Activated CD8-positive, alpha-beta memory T cell treated with anti-CD3 and anti-CD28 coated beads, Interleukin-2, amount 10 ng/mL, durations not matched to agents 7 days and 5 days (primary cell): Measurements from ENCODE around the gene SLIT3. TPM values are rescaled to one million over a fixed set of nuclear protein-coding genes. Genes with fewer than 3 reads are reported as not detected.

Source experiments
- ATAC-seq: fragments of 150-1000 bp; cut with Tn5 transposase; one replicate; pipeline ENCODE4 v1.10.0; 2021; ENCODE audit warnings: moderate library complexity
- CTCF ChIA-PET: fragments of 350-600 bp; sonication (Branson Sonifier 250); formaldehyde crosslinking; loops from one replicate; lab custom pipeline; 2021; ENCODE audit warnings: antibody characterized with exemption; lab: Charles Lee
- DNase-seq: peaks from one replicate; pipeline ENCODE4 v3.0.0-alpha.2; 2020
- H3K27ac Mint-ChIP-seq: one replicate; pipeline ENCODE4 v1.8.0; 2021; ENCODE audit warnings: mild to moderate bottlenecking, mixed read lengths
- H3K27me3 Mint-ChIP-seq: one replicate; pipeline ENCODE4 v1.8.0; 2021; ENCODE audit warnings: mixed read lengths
- H3K36me3 Mint-ChIP-seq: one replicate; pipeline ENCODE4 v1.8.0; 2021; ENCODE audit warnings: mild to moderate bottlenecking, mixed read lengths
- H3K4me1 Mint-ChIP-seq: one replicate; pipeline ENCODE4 v1.8.0; 2021; ENCODE audit warnings: mixed read lengths
- H3K4me3 Mint-ChIP-seq: one replicate; pipeline ENCODE4 v1.8.0; 2021; ENCODE audit warnings: mild to moderate bottlenecking, moderate library complexity, mixed read lengths
- H3K9me3 Mint-ChIP-seq: one replicate; pipeline ENCODE4 v1.8.0; 2022; ENCODE audit warnings: low read depth, mixed read lengths
- total RNA-seq, 2 experiments: library from RNA; stranded (reverse); gene quantifications; one replicate each; pipeline ENCODE4 v1.2.3, GENCODE V29; 2021

Gene SLIT3
- total RNA-seq, 2 experiments from 2014 or later = 0.09 TPM; not detected in 1

- no peak for ATAC-seq
- no peak for DNase-seq
- H3K36me3 Mint-ChIP-seq = no peaks in the 10 kb centered on the region
- CTCF ChIA-PET = interaction anchor here (1.3 kb wide), 1 partner anchor 12 kb away, joined by 4 read pairs; no protein-coding TSS in a partner anchor
- no peaks in the 10 kb centered on the region for H3K27me3 Mint-ChIP-seq
- H3K27ac Mint-ChIP-seq = no peak overlapping the region
- no peak overlapping the region for H3K4me3 Mint-ChIP-seq
- no peaks in the 10 kb centered on the region for H3K9me3 Mint-ChIP-seq
- no peaks in the 10 kb centered on the region for H3K4me1 Mint-ChIP-seq
Observed at GRCh38 chr5:168929656-168930055, 371.3 kb downstream of the SLIT3 start.

GRCh38 chr5:168925160-168925559 lies 375.8 kb downstream of the SLIT3 start:
- Mint-ChIP-seq H3K4me3 (no peak overlapping the region), H3K4me1 (no peaks in the 10 kb centered on the region), H3K9me3 (no peaks in the 10 kb centered on the region), H3K36me3 (no peaks in the 10 kb centered on the region), H3K27me3 (peaks cover 24% of the 10 kb centered on the region), H3K27ac (no peak overlapping the region)
- CTCF ChIA-PET = no interaction called here
- no peak for ATAC-seq
- no peak for DNase-seq

- H3K4me1 Mint-ChIP-seq = no peaks in the 10 kb centered on the region
- no peak overlapping the region for H3K27ac Mint-ChIP-seq
- H3K9me3 Mint-ChIP-seq = no peaks in the 10 kb centered on the region
- CTCF ChIA-PET = interaction anchor here (0.6 kb wide), 1 partner anchor 194 kb away, joined by 3 read pairs; no protein-coding TSS in a partner anchor
- no peak for DNase-seq
- peaks cover 54% of the 10 kb centered on the region for H3K27me3 Mint-ChIP-seq
- no peaks in the 10 kb centered on the region for H3K36me3 Mint-ChIP-seq
- ATAC-seq = no peak
- no peak overlapping the region for H3K4me3 Mint-ChIP-seq
Observed at GRCh38 chr5:168921147-168921866, 379.6 kb downstream of the SLIT3 start.

- no peaks in the 10 kb centered on the region for H3K36me3 Mint-ChIP-seq
- no peak overlapping the region for H3K4me3 Mint-ChIP-seq
- no peaks in the 10 kb centered on the region for H3K9me3 Mint-ChIP-seq
- CTCF ChIA-PET = no interaction called here
- ATAC-seq = no peak
- H3K27me3 Mint-ChIP-seq = peaks cover 57% of the 10 kb centered on the region
- H3K4me1 Mint-ChIP-seq = no peaks in the 10 kb centered on the region
- no peak for DNase-seq
- no peak overlapping the region for H3K27ac Mint-ChIP-seq
Observed at GRCh38 chr5:168920019-168920810, 380.7 kb downstream of the SLIT3 start.

- H3K4me3 Mint-ChIP-seq = no peak overlapping the region
- peaks cover 54% of the 10 kb centered on the region for H3K27me3 Mint-ChIP-seq
- no peak for ATAC-seq
- H3K36me3 Mint-ChIP-seq = no peaks in the 10 kb centered on the region
- CTCF ChIA-PET = no interaction called here
- H3K9me3 Mint-ChIP-seq = no peaks in the 10 kb centered on the region
- H3K27ac Mint-ChIP-seq = no peak overlapping the region
- DNase-seq = no peak
- H3K4me1 Mint-ChIP-seq = no peaks in the 10 kb centered on the region
Observed at GRCh38 chr5:168917947-168918600, 382.9 kb downstream of the SLIT3 start.

- no peaks in the 10 kb centered on the region for H3K9me3 Mint-ChIP-seq
- no peaks in the 10 kb centered on the region for H3K36me3 Mint-ChIP-seq
- H3K4me1 Mint-ChIP-seq = no peaks in the 10 kb centered on the region
- ATAC-seq = no peak
- DNase-seq = no peak
- no peak overlapping the region for H3K27ac Mint-ChIP-seq
- H3K4me3 Mint-ChIP-seq = no peak overlapping the region
- CTCF ChIA-PET = no interaction called here
- peaks cover 52% of the 10 kb centered on the region for H3K27me3 Mint-ChIP-seq
Observed at GRCh38 chr5:168916852-168917251, 384.1 kb downstream of the SLIT3 start.

- Mint-ChIP-seq H3K27me3 (peaks cover 47% of the 10 kb centered on the region), H3K9me3 (no peaks in the 10 kb centered on the region)
Observed at GRCh38 chr5:168916266-168916665, 384.7 kb downstream of the SLIT3 start.

GRCh38 chr5:168914491-168914890 lies 386.4 kb downstream of the SLIT3 start:
- no peaks in the 10 kb centered on the region for H3K36me3 Mint-ChIP-seq
- CTCF ChIA-PET = no interaction called here
- no peak overlapping the region for H3K4me3 Mint-ChIP-seq
- no peak for ATAC-seq
- H3K27ac Mint-ChIP-seq = no peak overlapping the region
- no peaks in the 10 kb centered on the region for H3K4me1 Mint-ChIP-seq
- no peak for DNase-seq
- H3K9me3 Mint-ChIP-seq = no peaks in the 10 kb centered on the region
- peaks cover 32% of the 10 kb centered on the region for H3K27me3 Mint-ChIP-seq

More at GRCh38 chr5:168916266-168916665, 384.7 kb downstream of the SLIT3 start:
- no peak for DNase-seq
- H3K27ac Mint-ChIP-seq = no peak overlapping the region
- no peak for ATAC-seq
- H3K4me1 Mint-ChIP-seq = no peaks in the 10 kb centered on the region
- CTCF ChIA-PET = no interaction called here
- no peak overlapping the region for H3K4me3 Mint-ChIP-seq
- no peaks in the 10 kb centered on the region for H3K36me3 Mint-ChIP-seq

GRCh38 chr5:168910874-168911273 lies 390.1 kb downstream of the SLIT3 start:
- no peak overlapping the region for H3K27ac Mint-ChIP-seq
- H3K27me3 Mint-ChIP-seq = peaks cover 8% of the 10 kb centered on the region
- CTCF ChIA-PET = no interaction called here
- H3K36me3 Mint-ChIP-seq = no peaks in the 10 kb centered on the region
- DNase-seq (no peak), ATAC-seq (no peak)
- no peaks in the 10 kb centered on the region for H3K4me1 Mint-ChIP-seq
- no peaks in the 10 kb centered on the region for H3K9me3 Mint-ChIP-seq
- H3K4me3 Mint-ChIP-seq = no peak overlapping the region

- DNase-seq (no peak), ATAC-seq (no peak)
- Mint-ChIP-seq H3K27me3 (peaks cover 8% of the 10 kb centered on the region), H3K9me3 (no peaks in the 10 kb centered on the region), H3K27ac (no peak overlapping the region), H3K36me3 (no peaks in the 10 kb centered on the region), H3K4me3 (no peak overlapping the region), H3K4me1 (no peaks in the 10 kb centered on the region)
- CTCF ChIA-PET = no interaction called here
Observed at GRCh38 chr5:168908207-168908606, 392.7 kb downstream of the SLIT3 start.

GRCh38 chr5:168903061-168903460 lies 397.9 kb downstream of the SLIT3 start:
- CTCF ChIA-PET = no interaction called here
- DNase-seq = no peak
- H3K36me3 Mint-ChIP-seq = no peaks in the 10 kb centered on the region
- no peak for ATAC-seq
- H3K27ac Mint-ChIP-seq = no peak overlapping the region
- no peak overlapping the region for H3K4me3 Mint-ChIP-seq
- H3K9me3 Mint-ChIP-seq = no peaks in the 10 kb centered on the region
- peaks cover 2% of the 10 kb centered on the region for H3K27me3 Mint-ChIP-seq
- H3K4me1 Mint-ChIP-seq = no peaks in the 10 kb centered on the region

GRCh38 chr5:168899673-168900072 lies 401.3 kb downstream of the SLIT3 start:
- Mint-ChIP-seq H3K9me3 (no peaks in the 10 kb centered on the region), H3K27ac (no peak overlapping the region), H3K36me3 (no peaks in the 10 kb centered on the region), H3K4me1 (no peaks in the 10 kb centered on the region), H3K4me3 (no peak overlapping the region), H3K27me3 (peaks cover 15% of the 10 kb centered on the region)
- CTCF ChIA-PET = no interaction called here
- DNase-seq (no peak), ATAC-seq (no peak)

- CTCF ChIA-PET = no interaction called here
- H3K36me3 Mint-ChIP-seq = no peaks in the 10 kb centered on the region
- ATAC-seq (no peak), DNase-seq (no peak)
- H3K4me1 Mint-ChIP-seq = no peaks in the 10 kb centered on the region
- no peak overlapping the region for H3K4me3 Mint-ChIP-seq
- no peak overlapping the region for H3K27ac Mint-ChIP-seq
- H3K9me3 Mint-ChIP-seq = no peaks in the 10 kb centered on the region
- peaks cover 19% of the 10 kb centered on the region for H3K27me3 Mint-ChIP-seq
Observed at GRCh38 chr5:168899264-168899663, 401.7 kb downstream of the SLIT3 start.
